SIG-M5 treated with dmso at 0.1 percent for 504 hours (cell line): ENCODE results near the gene DGKI.

Source experiments
- DNase-seq: peaks from one replicate; lab custom pipeline; 2025; ENCODE audit not compliant: unreplicated experiment; lab: John Stamatoyannopoulos, UW

The DGKI gene

DNA sequence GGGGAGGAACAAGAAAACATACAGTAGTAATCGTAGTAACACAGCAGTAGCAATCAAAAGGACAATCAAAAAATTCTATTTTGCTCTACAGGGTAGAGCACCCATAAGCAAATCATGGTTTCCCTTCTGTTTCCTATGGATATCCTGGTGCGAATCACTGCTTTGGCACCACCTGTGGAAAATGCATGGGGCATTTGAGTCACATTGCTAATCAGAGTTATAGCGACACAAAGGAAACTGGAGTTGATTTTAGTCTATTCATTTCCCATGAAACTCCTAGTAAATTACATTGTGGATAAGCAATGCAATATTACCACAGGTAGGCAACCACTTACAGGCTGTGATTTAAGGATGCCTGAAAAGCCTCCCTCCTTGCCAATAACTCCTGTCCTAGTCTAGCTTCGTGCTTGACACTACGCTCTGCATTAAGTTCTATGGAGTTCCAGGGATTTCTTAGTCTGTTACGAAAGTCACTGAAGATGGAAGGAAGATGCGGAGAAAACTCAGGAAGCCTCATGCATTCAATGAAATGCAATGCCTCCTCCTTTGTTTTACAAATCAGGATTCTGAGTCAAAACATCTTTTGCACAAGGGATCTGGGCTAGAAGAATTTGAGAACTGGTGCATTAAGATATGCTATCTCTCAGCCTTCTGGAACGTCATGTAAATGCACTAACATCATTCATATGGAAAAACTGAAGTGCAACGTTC is 188.4 kb downstream of the DGKI start:
- DNase-seq: no peak

DNA sequence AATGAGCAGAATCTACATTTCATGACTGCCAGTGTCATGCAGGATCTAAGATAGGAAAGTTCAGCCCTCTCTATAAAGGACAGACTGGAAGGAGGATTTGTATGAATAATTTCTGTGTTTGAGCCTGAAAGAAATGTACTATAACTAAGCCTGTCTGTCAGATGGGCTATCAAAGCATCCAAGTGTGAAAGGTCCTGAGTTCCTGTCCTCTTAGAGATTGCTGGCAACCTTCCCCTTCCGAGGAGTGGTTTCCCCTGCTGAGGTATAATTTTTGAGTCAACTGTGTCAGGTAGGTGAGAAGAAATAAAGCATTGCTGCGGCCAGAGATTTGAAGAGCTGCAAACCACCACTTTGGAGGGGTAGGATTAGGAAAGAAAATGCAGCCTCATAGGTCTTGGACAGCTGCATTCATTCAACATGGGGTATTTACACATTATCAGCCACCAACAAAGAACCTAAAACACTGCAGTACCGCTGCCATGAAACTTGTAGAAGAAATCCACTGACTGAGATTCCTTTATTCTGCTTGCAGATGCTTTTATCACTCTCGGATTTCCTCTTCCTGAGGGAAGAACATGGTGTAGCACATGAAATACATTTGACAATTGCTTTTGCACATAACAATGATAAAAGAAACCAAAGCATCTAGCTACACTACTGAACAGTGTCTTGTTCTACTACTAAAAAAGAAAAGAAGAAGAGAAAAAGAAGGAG is 189.1 kb downstream of the DGKI start:
- no peak for DNase-seq

DNA sequence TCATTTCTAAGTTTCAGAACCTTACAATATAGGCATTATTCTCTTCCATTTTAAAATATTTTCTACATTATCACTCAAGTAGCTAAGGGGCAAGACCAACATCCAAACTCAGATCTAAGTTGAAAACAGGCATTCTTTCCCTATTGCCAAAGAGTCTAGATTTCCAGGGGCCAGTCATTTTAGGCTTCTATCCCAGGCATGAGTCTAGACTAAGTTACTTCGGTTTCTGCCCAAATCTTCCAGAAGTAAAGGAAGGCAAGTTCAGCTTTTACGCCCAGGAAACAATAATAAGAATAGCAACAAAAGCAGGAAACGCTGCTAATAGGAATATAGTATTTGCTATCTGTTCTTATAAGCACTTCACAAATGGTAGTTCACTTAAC is 189.9 kb downstream of the DGKI start:
- no peak for DNase-seq

DNA sequence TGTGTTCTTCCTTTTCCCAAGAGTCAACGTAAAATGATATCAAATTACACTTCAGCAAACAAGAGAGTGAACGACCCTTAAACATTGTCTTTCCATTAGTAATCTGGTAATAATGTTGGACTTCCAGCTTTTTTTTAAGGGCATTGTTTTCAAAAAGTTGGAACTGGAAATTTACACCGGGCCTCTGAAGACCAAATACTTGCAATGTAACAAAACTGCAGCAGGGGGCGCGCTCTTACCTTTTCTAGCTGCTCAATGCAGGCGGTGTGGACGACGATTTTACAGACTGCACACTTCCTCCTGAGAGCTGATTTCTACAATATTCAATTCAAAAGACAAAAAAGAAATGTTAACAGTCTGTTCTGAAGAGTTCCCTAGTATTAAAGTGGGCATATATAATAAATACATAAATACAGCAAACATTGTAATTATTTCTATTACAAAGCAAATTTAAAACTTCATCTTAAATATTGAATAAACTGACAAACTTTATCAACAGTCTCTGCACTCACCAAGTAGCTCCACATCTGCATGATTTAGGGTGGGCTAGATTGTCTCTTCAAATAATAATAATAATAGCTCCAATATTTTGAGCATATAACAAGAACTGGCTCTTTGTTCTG is 190.4 kb downstream of the DGKI start:
- peak; percentile 69 for DNase-seq

DNA sequence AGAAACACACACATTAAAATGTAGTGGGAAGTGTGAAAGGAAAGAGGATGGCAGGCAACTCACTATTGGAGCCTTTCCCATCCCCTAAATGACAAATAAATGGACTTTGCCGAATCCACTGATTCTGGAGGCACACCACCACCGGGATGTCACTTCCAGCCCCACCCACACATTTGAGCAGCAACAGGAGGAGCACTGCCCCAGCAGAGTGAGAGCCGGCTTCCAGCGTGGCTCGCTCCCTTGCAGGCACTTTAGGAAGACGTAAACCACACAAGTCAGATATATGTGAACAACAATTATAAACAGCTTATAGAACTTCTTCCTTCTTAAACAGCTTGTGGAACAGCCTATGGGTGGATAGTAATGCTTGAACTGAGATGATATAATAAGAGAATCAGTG is 191.0 kb downstream of the DGKI start:
- no peak for DNase-seq

- no peak for DNase-seq
These were observed 194.1 kb downstream of the DGKI start for GRCh38 chr7:137652721-137653120.

GRCh38 chr7:137647905-137648565 is 198.7 kb downstream of the DGKI start:
- DNase-seq: no peak

DNA sequence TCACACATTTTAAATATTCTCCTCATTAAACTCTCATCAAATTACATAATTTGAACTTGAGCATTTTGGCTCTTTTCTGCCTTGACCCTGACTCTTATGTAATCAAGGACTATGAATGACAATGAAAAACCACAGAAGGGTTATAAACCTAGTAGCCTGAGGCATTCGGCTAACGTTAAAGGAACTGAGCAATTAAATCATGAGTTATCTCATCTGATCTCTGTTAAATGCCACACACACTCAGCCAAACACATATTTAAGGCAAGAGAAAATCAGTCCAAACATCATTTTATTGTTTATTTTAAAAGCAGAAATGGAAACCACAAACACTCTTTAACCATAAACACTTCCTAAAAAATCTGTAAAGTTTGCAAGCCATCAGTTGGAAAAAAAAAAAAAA is 204.3 kb downstream of the DGKI start:
- DNase-seq: peak; percentile 8

DNA sequence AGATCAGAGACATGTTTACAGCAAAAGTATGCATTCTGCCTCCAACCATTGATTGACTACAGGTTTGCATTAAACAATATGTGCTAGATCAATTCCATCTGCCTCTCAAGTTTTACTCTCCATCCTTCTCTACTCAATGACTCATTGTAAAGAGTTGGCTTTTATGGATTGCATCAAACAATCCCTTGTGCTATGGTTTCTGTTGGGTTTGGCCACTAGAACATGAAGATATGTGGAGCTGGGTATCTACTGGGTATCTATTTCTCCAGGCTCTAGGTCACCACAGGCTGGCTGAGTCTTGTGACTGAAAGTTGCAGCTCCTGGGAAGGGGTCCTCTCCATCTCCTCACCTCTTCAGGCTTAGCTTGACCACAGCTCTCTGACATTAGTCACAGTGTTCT is 204.7 kb downstream of the DGKI start:
- no peak for DNase-seq

- no peak for DNase-seq
These were observed 210.4 kb downstream of the DGKI start for GRCh38 chr7:137636376-137636775.

DNA sequence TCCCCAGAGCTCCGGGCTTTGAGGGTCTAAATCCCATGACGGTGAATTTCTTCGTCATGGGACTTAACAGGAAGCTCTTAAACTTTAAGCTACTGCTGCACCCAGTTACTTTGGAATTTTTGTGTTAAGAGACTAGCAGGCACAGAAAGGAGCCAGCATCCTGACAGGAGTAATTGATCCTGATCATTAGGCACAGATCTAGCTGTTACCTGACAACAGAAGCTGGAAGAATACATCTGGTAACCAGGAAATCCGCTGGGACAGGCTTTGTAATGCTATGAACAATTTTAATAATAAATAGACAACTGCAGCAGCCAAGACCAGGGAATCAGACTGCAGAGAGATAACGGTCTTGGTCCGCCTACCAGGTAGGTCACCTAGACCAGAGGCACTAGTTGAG is 210.9 kb downstream of the DGKI start:
- no peak for DNase-seq

GRCh38 chr7:137635132-137635531 is 211.6 kb downstream of the DGKI start:
- no peak for DNase-seq

- DNase-seq: no peak
These were observed 212.4 kb downstream of the DGKI start for GRCh38 chr7:137634356-137634755.

GRCh38 chr7:137633133-137633532 is 213.6 kb downstream of the DGKI start:
- DNase-seq: no peak

GRCh38 chr7:137628216-137628615 is 218.6 kb downstream of the DGKI start:
- no peak for DNase-seq

GRCh38 chr7:137626469-137627067 is 220.2 kb downstream of the DGKI start:
- peak; percentile 32 for DNase-seq

DNA sequence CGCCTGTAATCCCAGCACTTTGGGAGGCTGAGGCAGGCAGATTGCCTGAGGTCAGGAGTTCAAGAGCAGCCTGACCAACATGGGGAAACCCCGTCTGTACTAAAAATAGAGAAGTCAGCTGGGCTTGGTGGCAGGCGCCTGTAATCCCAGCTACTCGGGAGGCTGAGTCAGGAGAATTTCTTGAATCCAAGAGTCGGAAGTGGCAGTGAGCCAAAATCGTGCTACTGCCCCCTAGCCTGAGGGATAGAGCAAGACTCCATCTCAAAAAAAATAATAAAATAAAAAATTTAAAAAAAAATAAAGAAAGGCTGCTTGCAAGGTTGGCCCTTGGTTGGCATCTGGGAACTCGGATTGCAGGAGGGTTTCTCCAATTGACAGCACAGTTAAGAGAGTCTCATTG is 221.6 kb downstream of the DGKI start:
- DNase-seq: no peak

- no peak for DNase-seq
These were observed 227.6 kb downstream of the DGKI start for GRCh38 chr7:137619181-137619580.

- no peak for DNase-seq
These were observed 228.0 kb downstream of the DGKI start for GRCh38 chr7:137618748-137619147.

GRCh38 chr7:137613006-137613525 is 233.7 kb downstream of the DGKI start:
- DNase-seq: no peak

DNA sequence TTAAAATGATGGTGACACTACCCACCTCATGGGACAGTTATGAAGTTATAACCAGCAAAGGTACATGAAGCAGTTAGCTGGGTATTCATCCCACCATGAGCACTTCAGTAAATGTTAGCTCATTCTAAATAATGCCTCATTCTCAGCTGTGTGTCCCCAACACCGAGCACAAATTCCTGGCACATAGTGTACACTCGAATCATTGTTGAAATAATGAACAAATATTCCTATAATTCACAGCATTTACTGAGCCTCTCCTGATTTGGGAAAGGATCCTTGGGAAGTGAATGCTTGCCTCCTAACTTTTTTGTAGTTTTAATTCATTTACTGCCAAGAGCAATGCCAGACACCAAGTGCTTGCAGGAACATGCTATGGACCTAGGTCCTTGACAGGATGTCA is 235.2 kb downstream of the DGKI start:
- DNase-seq: no peak
